ENCODE results near the gene SNX4. TPM values are rescaled to one million over a fixed set of nuclear protein-coding genes. Genes with fewer than 3 reads are reported as not detected.

SNX4 gene
- total RNA-seq, 4 donors from 2014 or later, result 22.9 to 47.3 (median 32.6) TPM

DNA sequence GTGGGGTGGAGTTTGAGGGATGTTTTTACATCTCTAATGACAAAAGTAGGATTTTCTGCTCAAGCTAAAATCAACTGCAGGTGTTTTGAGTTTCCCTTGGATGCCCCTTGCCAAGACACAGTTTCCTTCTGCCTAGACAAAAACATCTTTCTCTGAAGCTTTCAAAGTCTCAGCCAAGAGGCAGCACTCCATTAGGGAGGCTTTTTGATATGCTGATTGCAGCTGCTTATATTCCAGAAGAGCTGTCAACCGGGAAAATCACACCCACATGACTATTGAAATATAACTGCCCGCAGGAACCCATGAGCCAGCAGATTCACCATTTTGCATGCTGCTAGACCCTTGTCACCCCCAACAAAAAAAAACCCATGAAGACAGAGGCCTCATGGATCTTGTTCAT lies 117.4 kb downstream of the SNX4 start:
- Histone ChIP-seq H3K27me3 (no peaks in the 10 kb centered on the region), H3K9me3 (no peaks in the 10 kb centered on the region), H3K36me3 (no peaks in the 10 kb centered on the region), H3K4me3 (no peak overlapping the region), H3K27ac (replicated peaks in 1 of 4) (no peak overlapping the region), H3K4me1 (no peaks in the 10 kb centered on the region)
- 95% methylated on average over 2 of the region's 2 CpGs for WGBS
- no peak for DNase-seq (ENCODE audit: extremely low spot score)
- no peak for TF ChIP-seq POLR2A (IDR thresholded peaks at IDR 0.05; ENCODE audit: low read depth)
- TF ChIP-seq EP300 (IDR thresholded peaks at IDR 0.05), result no peak
- TF ChIP-seq, protein P1, sequence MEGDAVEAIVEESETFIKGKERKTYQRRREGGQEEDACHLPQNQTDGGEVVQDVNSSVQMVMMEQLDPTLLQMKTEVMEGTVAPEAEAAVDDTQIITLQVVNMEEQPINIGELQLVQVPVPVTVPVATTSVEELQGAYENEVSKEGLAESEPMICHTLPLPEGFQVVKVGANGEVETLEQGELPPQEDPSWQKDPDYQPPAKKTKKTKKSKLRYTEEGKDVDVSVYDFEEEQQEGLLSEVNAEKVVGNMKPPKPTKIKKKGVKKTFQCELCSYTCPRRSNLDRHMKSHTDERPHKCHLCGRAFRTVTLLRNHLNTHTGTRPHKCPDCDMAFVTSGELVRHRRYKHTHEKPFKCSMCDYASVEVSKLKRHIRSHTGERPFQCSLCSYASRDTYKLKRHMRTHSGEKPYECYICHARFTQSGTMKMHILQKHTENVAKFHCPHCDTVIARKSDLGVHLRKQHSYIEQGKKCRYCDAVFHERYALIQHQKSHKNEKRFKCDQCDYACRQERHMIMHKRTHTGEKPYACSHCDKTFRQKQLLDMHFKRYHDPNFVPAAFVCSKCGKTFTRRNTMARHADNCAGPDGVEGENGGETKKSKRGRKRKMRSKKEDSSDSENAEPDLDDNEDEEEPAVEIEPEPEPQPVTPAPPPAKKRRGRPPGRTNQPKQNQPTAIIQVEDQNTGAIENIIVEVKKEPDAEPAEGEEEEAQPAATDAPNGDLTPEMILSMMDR (IDR thresholded peaks at IDR 0.05), result no peak
- no peak for TF ChIP-seq POLR2AphosphoS5 (IDR thresholded peaks at IDR 0.05)
- intact Hi-C loops (cut with DNase I), result no loop called here

DNA sequence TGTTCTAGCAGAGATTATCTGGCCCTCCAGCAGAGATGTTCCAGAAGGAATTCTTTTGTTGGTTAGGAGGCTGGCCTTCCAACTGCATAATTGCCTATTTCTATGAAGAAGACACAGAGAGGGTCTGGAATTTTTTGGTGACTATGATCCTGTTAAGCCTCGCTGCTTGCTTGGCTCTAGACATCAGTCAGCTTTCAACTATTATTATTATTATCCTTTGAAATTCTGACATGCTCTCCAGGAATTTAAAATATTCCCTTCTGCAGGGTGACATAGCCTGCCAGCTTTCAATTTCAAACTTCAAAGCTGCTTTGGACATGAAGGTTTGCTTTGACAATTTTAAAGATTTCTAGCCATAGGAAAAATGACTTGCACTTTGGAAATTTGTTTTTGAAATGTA lies 118.6 kb downstream of the SNX4 start:
- TF ChIP-seq POLR2AphosphoS5 (IDR thresholded peaks at IDR 0.05) (no peak), POLR2A (IDR thresholded peaks at IDR 0.05; ENCODE audit: low read depth) (no peak), EP300 (IDR thresholded peaks at IDR 0.05) (no peak)
- TF ChIP-seq, protein P1 (IDR thresholded peaks at IDR 0.05), result no peak
- WGBS, result 78% methylated on average over 1 of the region's 1 CpG
- intact Hi-C loops (cut with DNase I), result no loop called here

DNA sequence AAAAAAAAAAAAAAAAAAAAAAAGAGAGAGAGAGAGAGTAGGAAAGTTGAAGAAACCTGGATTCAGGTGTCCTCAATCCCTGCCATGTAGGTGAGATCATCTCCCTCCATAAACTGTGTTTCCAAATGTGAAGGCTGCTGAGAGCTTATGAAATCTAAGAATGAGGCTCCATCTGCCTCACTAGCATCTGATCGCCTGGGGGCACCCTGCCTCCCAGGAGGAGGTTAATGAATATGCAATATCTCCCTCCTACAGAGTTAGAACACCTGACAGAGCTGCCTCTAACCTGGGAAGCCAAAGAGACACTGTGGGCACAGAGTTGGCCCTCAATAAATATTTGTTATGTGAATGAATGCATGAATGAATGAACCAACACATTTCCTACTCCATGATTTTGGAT lies 121.0 kb downstream of the SNX4 start:
- no peaks in the 10 kb centered on the region for H3K36me3 ChIP-seq
- no peaks in the 10 kb centered on the region for H3K4me1 ChIP-seq
- no peak for DNase-seq (ENCODE audit: extremely low spot score)
- H3K27me3 ChIP-seq, result no peaks in the 10 kb centered on the region
- H3K4me3 ChIP-seq, result no peak overlapping the region
- intact Hi-C loops (cut with DNase I), result no loop called here
- H3K27ac ChIP-seq (replicated peaks in 1 of 4), result no peak overlapping the region
- 22% methylated on average over 1 of the region's 1 CpG for WGBS
- H3K9me3 ChIP-seq, result no peaks in the 10 kb centered on the region
- TF ChIP-seq POLR2AphosphoS5 (IDR thresholded peaks at IDR 0.05) (no peak), POLR2A (IDR thresholded peaks at IDR 0.05; ENCODE audit: low read depth) (no peak), EP300 (IDR thresholded peaks at IDR 0.05) (no peak)
- TF ChIP-seq, protein P1 (IDR thresholded peaks at IDR 0.05), result no peak

More for the DNA sequence above, 118.6 kb downstream of the SNX4 start:
- H3K36me3 ChIP-seq, result no peaks in the 10 kb centered on the region
- no peaks in the 10 kb centered on the region for H3K4me1 ChIP-seq
- no peak for DNase-seq (ENCODE audit: extremely low spot score)
- no peak overlapping the region for H3K4me3 ChIP-seq
- H3K9me3 ChIP-seq, result no peaks in the 10 kb centered on the region
- no peak overlapping the region for H3K27ac ChIP-seq (replicated peaks in 1 of 4)
- no peaks in the 10 kb centered on the region for H3K27me3 ChIP-seq

Small RNA genes within 50 kb of the gene (small RNA-seq; reads per million reads assigned to genes)
- 0 reads per million in 3 donors for gene RF00019

Other genes starting within 250 kb of the SNX4 start
- 10 to 100 TPM; 30.3 to 39.0 (median 33.0) TPM for gene ZNF148, start 144.9 kb downstream of the SNX4 start, total RNA-seq
- gene OSBPL11, start 75.3 kb upstream of the SNX4 start, total RNA-seq, result 10 to 100 TPM; 12.8 to 16.7 (median 13.3) TPM

Measured in esophagus muscularis mucosa (tissue), 4 donors.